ENCODE data around the gene IGLL5.

- TF ChIP-seq GABPA (IDR thresholded peaks at IDR 0.05; ENCODE audit: low read depth) (no peak), RAD21 (IDR thresholded peaks at IDR 0.05; ENCODE audit: low read length) (no peak)
Measured at GRCh38 chr22:22912988-22913253, 25.3 kb downstream of the IGLL5 start.

Data from SK-N-SH (cell line).